Mesenchymal stem cell (in vitro differentiated cells and primary cell): ENCODE data around the gene RSPH4A.

Experiments
- DNase-seq: peaks from one replicate; pipeline ENCODE4 v3.0.0-alpha.2; 2013
- H2AFZ ChIP-seq: one replicate; pipeline ENCODE4 v1.6.1; 2013; ENCODE audit warnings: low read depth, mild to moderate bottlenecking, control low read depth, inconsistent platforms, low read length, moderate library complexity
- H2AK5ac ChIP-seq: 2 replicates; pipeline ENCODE4 v1.6.1; 2013; ENCODE audit warnings: low read length, moderate library complexity, mild to moderate bottlenecking, inconsistent platforms; ENCODE audit not compliant: severe bottlenecking
- H2BK120ac ChIP-seq: one replicate; pipeline ENCODE4 v1.6.1; 2013; ENCODE audit warnings: low read depth, mild to moderate bottlenecking, inconsistent platforms, low read length, moderate library complexity
- H2BK12ac ChIP-seq, 2 experiments: one replicate each; pipeline ENCODE4 v1.6.1; 2013; ENCODE audit warnings: inconsistent platforms in 2 of 2, low read length in 2 of 2, mild to moderate bottlenecking in 2 of 2, moderate library complexity in 2 of 2, control low read depth in 1 of 2
- H2BK15ac ChIP-seq: one replicate; pipeline ENCODE4 v1.6.1; 2013; ENCODE audit warnings: mild to moderate bottlenecking, low read depth, inconsistent platforms; ENCODE audit not compliant: poor library complexity, severe bottlenecking
- H2BK5ac ChIP-seq: 2 replicates; pipeline ENCODE4 v1.6.1; 2013; ENCODE audit warnings: low read depth, mild to moderate bottlenecking, low read length, control low read depth, inconsistent platforms; ENCODE audit not compliant: poor library complexity, severe bottlenecking
- H3K14ac ChIP-seq, 2 experiments: one replicate each; pipeline ENCODE4 v1.6.1; 2013; ENCODE audit warnings: inconsistent platforms in 2 of 2, low read length in 2 of 2, control low read depth in 1 of 2, mild to moderate bottlenecking in 1 of 2, moderate library complexity in 1 of 2
- H3K18ac ChIP-seq, 2 experiments: one replicate each; pipeline ENCODE4 v1.6.1; 2013; ENCODE audit warnings: inconsistent platforms in 2 of 2, low read length in 2 of 2, control low read depth in 1 of 2, low read depth in 1 of 2, mild to moderate bottlenecking in 1 of 2
- H3K23ac ChIP-seq, 2 experiments: one replicate each; pipeline ENCODE4 v1.6.1; 2013; ENCODE audit warnings: inconsistent platforms in 2 of 2, low read length in 2 of 2, mild to moderate bottlenecking in 2 of 2, moderate library complexity in 2 of 2, control low read depth in 1 of 2
- H3K27ac ChIP-seq: 2 replicates; pipeline ENCODE4 v1.5.1; 2013; ENCODE audit warnings: mild to moderate bottlenecking, moderate library complexity, low read length, control low read depth, inconsistent platforms; ENCODE audit not compliant: poor library complexity, severe bottlenecking
- H3K27me3 ChIP-seq, 2 experiments: 2 replicates each; pipeline versions ENCODE4 v1.6.1 to v1.7.0; 2013; ENCODE audit warnings: low read length in 2 of 2, mild to moderate bottlenecking in 2 of 2, moderate library complexity in 2 of 2, control low read depth in 1 of 2, inconsistent platforms in 1 of 2; ENCODE audit not compliant: control insufficient read depth in 1 of 2, insufficient read depth in 1 of 2
- H3K36me3 ChIP-seq, 2 experiments: 2 replicates each; pipeline versions ENCODE4 v1.6.1 to v1.7.0; 2013; ENCODE audit warnings: low read length in 2 of 2, control low read depth in 1 of 2, inconsistent platforms in 1 of 2, low read depth in 1 of 2, mild to moderate bottlenecking in 1 of 2; ENCODE audit not compliant: insufficient read depth in 2 of 2, control insufficient read depth in 1 of 2
- H3K4ac ChIP-seq, 2 experiments: one replicate each; pipeline ENCODE4 v1.6.1; 2013; ENCODE audit warnings: inconsistent platforms in 2 of 2, low read length in 2 of 2, mild to moderate bottlenecking in 2 of 2, moderate library complexity in 2 of 2, control low read depth in 1 of 2, low read depth in 1 of 2
- H3K4me1 ChIP-seq: 2 replicates; pipeline ENCODE4 v1.6.1; 2013; ENCODE audit warnings: low read depth, low read length, control low read depth; ENCODE audit not compliant: control insufficient read depth, insufficient read depth
- H3K4me2 ChIP-seq: 2 replicates; pipeline ENCODE4 v1.6.1; 2013; ENCODE audit warnings: low read length, mild to moderate bottlenecking, inconsistent platforms; ENCODE audit not compliant: poor library complexity, severe bottlenecking
- H3K4me3 ChIP-seq, 2 experiments: 2 replicates each; pipeline versions ENCODE4 v1.5.1 to v1.7.0; 2013; ENCODE audit warnings: low read length in 2 of 2, mild to moderate bottlenecking in 2 of 2, control low read depth in 1 of 2, low read depth in 1 of 2; ENCODE audit not compliant: insufficient read depth in 1 of 2
- H3K79me1 ChIP-seq: replicated peaks from 2 replicates; pipeline ENCODE4 v1.6.1; 2013; ENCODE audit warnings: mild to moderate bottlenecking, control low read depth, low read length, inconsistent platforms; ENCODE audit not compliant: poor library complexity, severe bottlenecking
- H3K9ac ChIP-seq: 2 replicates; pipeline ENCODE4 v1.7.0; 2013; ENCODE audit warnings: mild to moderate bottlenecking, low read length, moderate library complexity
- H3K9me3 ChIP-seq: 2 replicates; pipeline ENCODE4 v1.7.0; 2013; ENCODE audit warnings: mild to moderate bottlenecking, low read length; ENCODE audit not compliant: control insufficient read depth
- H4K8ac ChIP-seq: one replicate; pipeline ENCODE4 v1.6.1; 2013; ENCODE audit warnings: inconsistent platforms, mild to moderate bottlenecking, low read length, moderate library complexity
- H4K91ac ChIP-seq: one replicate; pipeline ENCODE4 v1.6.1; 2013; ENCODE audit warnings: mild to moderate bottlenecking, low read length, inconsistent platforms
- WGBS: methylation state at CpG from one replicate; pipeline ENCODE4 v1.1.7; 2013; ENCODE audit warnings: mixed read lengths; 5-methylcytosine and 5-hydroxymethylcytosine counted together

Gene RSPH4A

DNA sequence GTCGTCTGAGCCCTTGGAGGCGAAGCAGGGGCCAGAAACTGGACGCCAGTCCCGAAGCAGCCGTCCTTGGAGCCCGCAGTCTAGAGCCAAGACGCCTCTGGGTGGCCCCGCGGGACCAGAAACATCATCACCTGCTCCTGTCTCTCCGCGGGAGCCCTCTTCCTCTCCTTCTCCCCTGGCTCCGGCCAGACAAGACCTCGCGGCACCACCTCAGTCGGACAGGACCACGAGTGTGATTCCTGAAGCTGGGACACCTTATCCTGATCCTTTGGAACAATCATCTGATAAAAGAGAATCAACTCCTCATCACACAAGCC is 416 bp downstream of the RSPH4A start:
- H3K4ac ChIP-seq, result no peak overlapping the region
- no peak overlapping the region for H3K23ac ChIP-seq
- peak overlapping the region; percentile 45 to 92 for H3K4me3 ChIP-seq
- H2BK5ac ChIP-seq, result no peak overlapping the region
- H3K27me3 ChIP-seq, result peaks cover 0 to 6% of the 10 kb centered on the region in 2 experiments
- no peaks in the 10 kb centered on the region for H3K9me3 ChIP-seq
- no peak overlapping the region for H3K14ac ChIP-seq
- no peak overlapping the region for H3K18ac ChIP-seq
- peaks cover 6% of the 10 kb centered on the region for H3K4me1 ChIP-seq
- H4K8ac ChIP-seq, result no peak overlapping the region
- H3K27ac ChIP-seq, result no peak overlapping the region
- no peak overlapping the region for H4K91ac ChIP-seq
- H3K4me2 ChIP-seq, result peak overlapping the region; percentile 84
- H2BK12ac ChIP-seq, result no peak overlapping the region
- H2AK5ac ChIP-seq, result no peak overlapping the region
- no peaks in the 10 kb centered on the region for H3K36me3 ChIP-seq
- H2BK120ac ChIP-seq, result no peak overlapping the region
- H2AFZ ChIP-seq, result peak overlapping the region; percentile 6
- peak overlapping the region; percentile 91 for H3K9ac ChIP-seq
- DNase-seq, result no peak
- no peak overlapping the region for H2BK15ac ChIP-seq
- H3K79me1 ChIP-seq, result no peaks in the 10 kb centered on the region
- WGBS, result 4% methylated on average over 16 of the region's 16 CpGs

- H4K91ac ChIP-seq, result no peak overlapping the region
- no peak overlapping the region for H2BK12ac ChIP-seq
- no peak overlapping the region for H2AFZ ChIP-seq
- no peak overlapping the region for H4K8ac ChIP-seq
- no peaks in the 10 kb centered on the region for H3K27me3 ChIP-seq
- no peak overlapping the region for H3K9ac ChIP-seq
- H3K14ac ChIP-seq, result no peak overlapping the region
- H3K18ac ChIP-seq, result no peak overlapping the region
- H3K9me3 ChIP-seq, result no peaks in the 10 kb centered on the region
- H3K4ac ChIP-seq, result no peak overlapping the region
- H2BK120ac ChIP-seq, result no peak overlapping the region
- H3K4me3 ChIP-seq, result no peak overlapping the region
- no peak overlapping the region for H3K4me2 ChIP-seq
- DNase-seq, result no peak
- WGBS, result 52% methylated on average over 2 of the region's 3 CpGs
- no peaks in the 10 kb centered on the region for H3K79me1 ChIP-seq
- peaks cover 0 to 2% of the 10 kb centered on the region in 2 experiments for H3K36me3 ChIP-seq
- H3K23ac ChIP-seq, result no peak overlapping the region
- no peak overlapping the region for H3K27ac ChIP-seq
- H2BK5ac ChIP-seq, result no peak overlapping the region
- no peak overlapping the region for H2AK5ac ChIP-seq
- H3K4me1 ChIP-seq, result no peaks in the 10 kb centered on the region
- H2BK15ac ChIP-seq, result no peak overlapping the region
Measured at GRCh38 chr6:116624036-116624805, 7.9 kb downstream of the RSPH4A start.

GRCh38 chr6:116625872-116626271 is 9.6 kb downstream of the RSPH4A start:
- Histone ChIP-seq H2BK120ac (no peak overlapping the region), H3K14ac (no peak overlapping the region), H4K8ac (no peak overlapping the region), H2AFZ (no peak overlapping the region), H2BK12ac (no peak overlapping the region), H3K4me2 (no peak overlapping the region), H2BK15ac (no peak overlapping the region), H3K4me3 (no peak overlapping the region), H3K27me3 (no peaks in the 10 kb centered on the region), H3K9me3 (no peaks in the 10 kb centered on the region), H3K4ac (no peak overlapping the region), H2BK5ac (no peak overlapping the region), H4K91ac (no peak overlapping the region), H3K9ac (no peak overlapping the region), H3K79me1 (no peaks in the 10 kb centered on the region), H3K18ac (no peak overlapping the region), H3K23ac (no peak overlapping the region), H3K36me3 (peaks cover 0 to 7% of the 10 kb centered on the region in 2 experiments), H3K27ac (no peak overlapping the region), H3K4me1 (no peaks in the 10 kb centered on the region), H2AK5ac (no peak overlapping the region)
- no peak for DNase-seq
- WGBS, result 100% methylated on average over 1 of the region's 3 CpGs

DNA sequence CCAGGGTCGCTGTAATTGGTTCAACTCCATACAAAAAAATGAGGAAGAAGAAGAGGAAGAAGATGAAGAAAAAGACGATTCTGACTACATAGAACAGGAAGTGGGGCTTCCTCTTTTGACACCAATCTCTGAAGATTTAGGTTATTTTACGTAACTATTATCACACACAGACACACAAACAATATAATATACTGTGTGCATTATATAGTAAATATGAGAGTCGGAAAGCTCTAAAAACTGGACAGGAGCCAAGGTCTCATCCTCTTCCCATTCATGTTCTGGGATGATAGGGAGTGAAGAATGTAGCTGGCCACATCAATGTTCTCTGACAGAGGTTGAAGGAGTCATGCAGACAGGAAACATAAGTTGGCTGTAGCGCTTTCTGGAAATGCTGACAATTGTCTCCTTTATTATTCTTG is 13.3 kb downstream of the RSPH4A start:
- no peak for DNase-seq
- Histone ChIP-seq H3K23ac (no peak overlapping the region), H3K4me1 (no peaks in the 10 kb centered on the region), H3K27me3 (no peaks in the 10 kb centered on the region), H3K14ac (no peak overlapping the region), H4K8ac (no peak overlapping the region), H2BK15ac (no peak overlapping the region), H3K4me3 (no peak overlapping the region), H3K9ac (no peak overlapping the region), H3K18ac (no peak overlapping the region), H3K9me3 (no peaks in the 10 kb centered on the region), H2AFZ (no peak overlapping the region), H3K4me2 (no peak overlapping the region), H3K27ac (no peak overlapping the region), H3K36me3 (peaks cover 5 to 39% of the 10 kb centered on the region in 2 experiments), H2BK120ac (no peak overlapping the region), H4K91ac (no peak overlapping the region), H2BK5ac (no peak overlapping the region), H2BK12ac (no peak overlapping the region), H3K79me1 (peaks cover 1% of the 10 kb centered on the region), H2AK5ac (no peak overlapping the region), H3K4ac (no peak overlapping the region)
- WGBS, result 93% methylated on average over 2 of the region's 5 CpGs
